ENCODE data around the gene CCDC51. TPM values are rescaled to one million over a fixed set of nuclear protein-coding genes. Genes with fewer than 3 reads are reported as not detected.

Gene CCDC51
- total and polyA plus RNA-seq, 2 of the 13 experiments (the other 11 are each of a cell fraction or from before 2014, with no cell fraction given): 18.1 to 29.4 TPM

- TF ChIP-seq ZBTB7B (CRISPR knock-in tag; IDR thresholded peaks at IDR 0.05) (peak; percentile 48; the same call in 1 of the 2 replicates), NKX3-1 (CRISPR knock-in tag; IDR thresholded peaks at IDR 0.05) (no peak), ZNF737 (CRISPR knock-in tag; IDR thresholded peaks at IDR 0.05; ENCODE audit: borderline replicate concordance) (no peak), POLR2AphosphoS5 (IDR thresholded peaks at IDR 0.05; ENCODE audit: low read depth, low read length) (no peak), PBX3 (CRISPR knock-in tag; IDR thresholded peaks at IDR 0.05; ENCODE audit: borderline replicate concordance) (no peak), GLI4 (CRISPR knock-in tag; IDR thresholded peaks at IDR 0.05; ENCODE audit: borderline replicate concordance) (no peak), SP1 (IDR thresholded peaks at IDR 0.05) (no peak), SP1 (CRISPR knock-in tag; IDR thresholded peaks at IDR 0.05) (no peak), ZNF672 (CRISPR knock-in tag; IDR thresholded peaks at IDR 0.05) (no peak), SP4 (CRISPR knock-in tag; IDR thresholded peaks at IDR 0.05) (0 out of 2 replicates have a peak, but pooled peaks have one; percentile 40), ZNF879 (CRISPR knock-in tag; IDR thresholded peaks at IDR 0.05) (no peak), ZGPAT (CRISPR knock-in tag; IDR thresholded peaks at IDR 0.05) (peak; percentile 72), NR2F6 (IDR thresholded peaks at IDR 0.05) (no peak), NR2F6 (CRISPR knock-in tag; IDR thresholded peaks at IDR 0.05) (peak; percentile 56; the same call in 1 of the 2 replicates), KDM5A (IDR thresholded peaks at IDR 0.05; ENCODE audit: borderline replicate concordance, low read length) (no peak), ZNF446 (CRISPR knock-in tag; IDR thresholded peaks at IDR 0.05) (no peak)
Observed at GRCh38 chr3:48465531-48466378, 25.8 kb upstream of the CCDC51 start (continued).

Data from HepG2 (cell line).